ENCODE measurements around the gene YWHAG. TPM values are rescaled to one million over a fixed set of nuclear protein-coding genes. Genes with fewer than 3 reads are reported as not detected.

YWHAG gene
- total RNA-seq, 1 experiment from 2014 or later = 241 TPM

GRCh38 chr7:76282344-76283253, 76.2 kb downstream of the YWHAG start:
- Mint-ChIP-seq H3K27me3 (ENCODE audit: low read depth) (peaks cover 68% of the 10 kb centered on the region), H3K9me3 (peaks cover 0 to 2% of the 10 kb centered on the region in 2 experiments; a peak in 2 of 5 replicates)
- no peak overlapping the region for H3K4ac ChIP-seq (ENCODE audit: low read depth, low read length)

More at GRCh38 chr7:76282344-76283253, 76.2 kb downstream of the YWHAG start:
- H2BK12ac ChIP-seq (ENCODE audit: insufficient read length, low read depth, low read length) = no peak overlapping the region
- no peaks in the 10 kb centered on the region for H3K4me1 ChIP-seq (ENCODE audit: insufficient read depth, low read length)
- H3T11ph ChIP-seq (ENCODE audit: low read length) = no peak overlapping the region
- H3K18ac ChIP-seq (ENCODE audit: insufficient read length, low read depth, low read length) = no peak overlapping the region
- no peak overlapping the region for H3K23ac ChIP-seq (ENCODE audit: insufficient read length, low read depth, low read length)
- H2BK5ac ChIP-seq (ENCODE audit: insufficient read length, low read length) = no peak overlapping the region
- Mint-ChIP-seq H3K36me3 (ENCODE audit: insufficient read depth in 1 of 3, low read depth in 3 of 3) (peaks cover 6 to 23% (median 9%) of the 10 kb centered on the region in 3 experiments), H3K4me1 (peaks cover 11 to 30% of the 10 kb centered on the region in 2 experiments), H3K27ac (no peak overlapping the region; a peak in 1 of 7 replicates), H3K4me3 (peak overlapping the region; percentile 72 to 96)
- peak overlapping the region; percentile 31; the same call in 1 of the 2 replicates for H3K14ac ChIP-seq (ENCODE audit: insufficient read depth, low read length)
- H3K9me3 ChIP-seq (ENCODE audit: control insufficient read depth, low read depth, low read length) = no peaks in the 10 kb centered on the region
- no peak overlapping the region for H3K56ac ChIP-seq (ENCODE audit: insufficient read length, low read depth, low read length)
- no peaks in the 10 kb centered on the region for H4K20me1 ChIP-seq (ENCODE audit: control insufficient read depth, insufficient read depth, insufficient read length)
- peaks cover 8% of the 10 kb centered on the region for H3K23me2 ChIP-seq (ENCODE audit: insufficient read length, low read depth, low read length, poor library complexity, severe bottlenecking)
- H4K8ac ChIP-seq (replicated peaks; ENCODE audit: insufficient read length, low read depth, low read length) = no peak overlapping the region
- no peak overlapping the region for H4K5ac ChIP-seq (ENCODE audit: insufficient read length, low read depth, low read length)
- H2BK120ac ChIP-seq (ENCODE audit: low read depth, low read length, poor library complexity, severe bottlenecking) = no peak overlapping the region
- H3K27me3 ChIP-seq (ENCODE audit: insufficient read depth, low read length) = peaks cover 7% of the 10 kb centered on the region; the same call in 1 of the 2 replicates
- H3K79me2 ChIP-seq (ENCODE audit: insufficient read depth, low read length) = no peaks in the 10 kb centered on the region
- H4K91ac ChIP-seq (ENCODE audit: insufficient read length, low read depth, low read length) = no peak overlapping the region
- H3K79me1 ChIP-seq (ENCODE audit: insufficient read depth, low read depth, low read length, poor library complexity, severe bottlenecking) = no peaks in the 10 kb centered on the region
- H2BK20ac ChIP-seq (ENCODE audit: low read depth, low read length, poor library complexity, severe bottlenecking) = no peak overlapping the region
- WGBS (ENCODE audit: extremely low coverage, insufficient read length, low lambda C conversion rate) = no CpG with 5 or more reads among the region's 98 CpGs
- H2AFZ ChIP-seq (ENCODE audit: low read length) = no peak overlapping the region
- no peak overlapping the region for H2AK5ac ChIP-seq (ENCODE audit: insufficient read length, low read length)
- H2BK15ac ChIP-seq (ENCODE audit: low read depth, low read length) = no peak overlapping the region
- peak overlapping the region; percentile 63 for H3K4me2 ChIP-seq (ENCODE audit: insufficient read depth, insufficient read length, low read length)
- H3K27ac ChIP-seq (ENCODE audit: insufficient read length, low read depth, low read length) = no peak overlapping the region
- H3K9ac ChIP-seq (ENCODE audit: extremely low read depth, insufficient read length, low read length) = no peak overlapping the region
- TF ChIP-seq CTCF (conservative IDR thresholded peaks at IDR 0.05) = no peak
- DNase-seq = peak; percentile 73
